ENCODE measurements around the gene SPECC1.

The SPECC1 gene

DNA sequence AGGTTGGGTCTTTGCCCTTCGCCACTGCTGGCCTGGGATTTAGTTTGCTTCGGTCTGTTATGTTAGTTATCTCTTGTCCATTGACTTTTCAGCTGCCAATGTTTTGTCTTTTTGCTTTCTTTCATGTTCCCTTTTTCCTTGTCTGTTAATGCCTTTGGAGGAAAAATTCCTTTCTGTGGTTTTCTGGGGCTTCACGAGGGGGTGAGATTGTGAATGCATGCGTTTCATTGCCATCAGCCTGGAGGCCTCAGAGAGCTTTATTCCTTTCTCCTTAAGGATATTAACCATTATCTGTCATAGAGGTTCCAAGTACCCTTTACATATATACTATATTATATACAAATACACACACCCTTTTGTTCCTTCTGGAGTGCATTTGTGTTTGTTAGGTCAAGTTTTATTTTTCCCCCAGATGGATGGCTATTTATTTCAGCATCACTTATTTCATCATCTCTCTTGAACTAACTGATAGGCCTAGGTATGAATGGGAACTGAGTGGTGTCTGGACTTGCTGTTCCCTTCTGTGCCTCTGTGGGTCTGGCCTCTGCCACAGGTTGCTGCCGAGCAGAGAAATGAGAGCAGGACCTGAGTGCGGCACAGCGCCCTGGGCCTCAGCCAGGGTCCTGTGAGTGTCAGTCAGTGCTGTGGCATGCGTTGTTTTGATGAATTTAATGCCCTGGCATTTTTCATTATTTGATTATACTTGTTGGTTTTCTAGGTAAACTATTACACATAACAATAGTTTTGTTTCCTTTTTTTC, 264.8 kb downstream of the SPECC1 start:
- DNase-seq (ENCODE audit: low read depth): no peak

DNA sequence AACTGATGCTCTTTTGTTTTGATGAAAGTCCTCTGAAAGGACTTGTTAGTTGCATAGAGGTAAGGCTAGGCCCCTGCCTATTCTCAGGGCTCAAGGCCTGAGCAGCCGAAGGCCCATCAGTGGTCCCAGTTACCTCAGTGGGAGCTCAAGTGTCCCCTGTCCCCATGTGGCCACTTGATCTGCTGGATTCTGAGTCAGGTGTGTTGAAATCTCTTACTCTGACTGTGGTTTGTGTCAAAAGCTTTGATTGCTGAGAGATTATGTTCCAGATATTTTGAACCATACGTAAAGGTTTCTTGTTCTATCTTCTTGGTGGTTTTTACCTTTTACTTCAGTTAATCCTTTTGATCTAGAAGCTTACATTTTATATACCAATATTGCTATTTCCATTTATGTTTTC, 266.5 kb downstream of the SPECC1 start:
- no peak for DNase-seq (ENCODE audit: low read depth)

DNA sequence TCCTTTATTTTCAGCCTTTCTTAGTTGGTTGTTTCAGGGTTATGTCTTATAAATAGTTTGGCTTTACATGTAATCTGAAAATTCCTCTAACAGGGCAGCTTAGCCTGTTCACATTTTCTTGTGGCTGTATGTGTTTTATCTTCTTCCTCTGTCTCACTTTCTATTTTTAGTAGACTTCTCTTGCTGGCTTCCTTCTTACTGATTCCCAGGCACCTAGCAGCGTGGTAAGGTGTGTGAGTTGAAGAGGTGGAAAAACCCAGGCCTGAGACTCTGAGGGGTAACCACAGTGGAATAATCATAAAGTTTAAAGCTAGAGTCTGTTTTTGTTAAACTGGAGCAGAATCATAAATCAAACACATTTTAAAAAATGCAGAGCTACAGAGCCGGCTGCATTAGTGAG, 267.3 kb downstream of the SPECC1 start:
- no peak for DNase-seq (ENCODE audit: low read depth)

DNA sequence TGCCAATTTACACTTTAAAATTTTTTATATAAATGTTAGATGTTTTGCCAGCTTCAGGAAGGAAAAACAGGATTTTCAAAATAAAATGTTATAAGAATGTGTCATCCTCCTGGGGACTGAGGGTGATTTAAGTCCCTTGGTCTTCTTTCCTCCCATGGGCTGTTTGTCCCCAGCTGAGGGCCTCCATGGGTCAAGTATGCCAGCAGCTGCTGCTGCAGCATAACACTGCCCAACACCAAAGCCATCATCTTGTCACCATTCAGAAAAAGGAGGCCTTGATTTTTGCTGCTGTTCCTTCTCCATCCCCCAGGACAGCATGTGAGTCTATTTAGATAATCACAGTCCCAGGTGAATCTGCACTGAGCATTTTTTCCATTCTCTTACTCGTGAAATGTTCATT, 269.6 kb downstream of the SPECC1 start:
- no peak for DNase-seq (ENCODE audit: low read depth)

DNA sequence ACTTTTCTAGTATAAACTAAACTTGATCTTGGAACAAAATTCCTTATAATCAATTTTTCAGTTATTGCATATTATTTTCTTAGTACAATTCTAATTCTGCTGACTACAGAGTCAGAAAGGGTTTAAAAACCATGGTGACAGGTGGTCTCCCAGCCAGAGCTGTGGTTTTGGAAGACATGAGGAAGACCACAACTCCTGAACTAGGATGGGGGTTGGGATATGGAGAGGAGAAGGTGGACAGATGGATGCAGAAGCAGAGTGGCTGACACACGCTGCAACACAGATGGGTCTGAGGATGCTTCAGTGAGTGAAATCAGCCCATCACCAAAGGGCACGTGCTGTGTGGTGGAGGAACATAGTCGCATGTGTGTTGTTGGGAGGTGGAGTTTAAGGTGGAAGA, 270.5 kb downstream of the SPECC1 start:
- DNase-seq (ENCODE audit: low read depth): no peak

DNA sequence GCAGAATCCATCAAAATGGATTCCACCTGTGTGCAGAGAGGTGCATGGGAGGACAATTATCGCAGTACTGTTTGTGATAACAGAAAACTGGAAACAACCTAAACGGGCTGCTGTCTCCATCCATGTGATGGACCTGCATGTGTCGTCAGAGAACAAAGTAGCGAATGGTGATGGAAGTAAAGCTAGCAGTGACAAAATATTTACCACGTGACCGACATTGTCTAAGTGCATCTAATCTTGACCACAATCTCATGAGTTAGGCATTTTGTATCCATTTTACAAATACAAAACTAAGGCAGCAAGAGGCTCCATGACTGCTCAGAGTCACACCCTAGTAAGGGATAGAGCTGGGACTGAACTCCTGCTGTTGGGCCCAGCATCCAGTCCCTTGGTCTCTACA, 270.9 kb downstream of the SPECC1 start:
- no peak for DNase-seq (ENCODE audit: low read depth)

DNA sequence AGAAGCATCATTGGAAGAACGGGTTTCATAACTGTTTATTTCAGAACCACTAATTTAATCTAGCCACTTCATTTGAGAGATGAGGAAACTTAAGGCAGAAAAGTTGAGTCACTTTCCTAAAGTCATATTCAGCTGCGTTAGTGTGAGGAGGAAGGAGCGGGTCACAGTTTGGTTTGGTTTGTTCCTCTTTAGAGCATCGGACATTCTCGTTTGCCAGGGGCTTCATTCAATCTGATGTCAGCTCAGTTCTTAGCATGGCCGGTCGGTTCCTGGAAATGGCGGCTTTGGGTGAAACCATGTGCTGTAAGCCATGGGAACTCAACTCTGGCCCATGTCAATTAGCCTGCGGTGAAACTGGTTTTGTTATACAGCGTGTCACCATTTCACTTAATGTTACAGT, 271.7 kb downstream of the SPECC1 start:
- no peak for DNase-seq (ENCODE audit: low read depth)

DNA sequence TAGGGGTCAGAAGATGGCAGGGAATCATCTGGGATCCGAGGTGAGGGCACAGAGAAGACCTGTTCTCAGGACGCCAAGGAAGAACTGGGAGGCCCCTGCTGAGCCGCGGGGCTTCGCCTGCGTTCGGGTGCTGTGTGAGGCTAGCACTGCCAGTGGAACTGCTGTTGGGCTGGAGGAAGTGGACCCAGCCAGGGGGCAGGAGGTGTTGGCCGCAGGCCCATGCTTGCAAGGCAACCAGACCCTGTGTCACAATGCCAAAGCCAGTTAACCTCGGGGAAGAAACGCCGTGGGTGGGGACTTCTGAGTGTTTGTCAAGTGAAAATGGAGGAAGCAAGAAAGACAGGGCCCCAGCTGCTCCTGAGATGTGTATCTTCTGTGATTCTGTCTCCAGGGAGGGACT, 272.7 kb downstream of the SPECC1 start:
- no peak for DNase-seq (ENCODE audit: low read depth)

DNA sequence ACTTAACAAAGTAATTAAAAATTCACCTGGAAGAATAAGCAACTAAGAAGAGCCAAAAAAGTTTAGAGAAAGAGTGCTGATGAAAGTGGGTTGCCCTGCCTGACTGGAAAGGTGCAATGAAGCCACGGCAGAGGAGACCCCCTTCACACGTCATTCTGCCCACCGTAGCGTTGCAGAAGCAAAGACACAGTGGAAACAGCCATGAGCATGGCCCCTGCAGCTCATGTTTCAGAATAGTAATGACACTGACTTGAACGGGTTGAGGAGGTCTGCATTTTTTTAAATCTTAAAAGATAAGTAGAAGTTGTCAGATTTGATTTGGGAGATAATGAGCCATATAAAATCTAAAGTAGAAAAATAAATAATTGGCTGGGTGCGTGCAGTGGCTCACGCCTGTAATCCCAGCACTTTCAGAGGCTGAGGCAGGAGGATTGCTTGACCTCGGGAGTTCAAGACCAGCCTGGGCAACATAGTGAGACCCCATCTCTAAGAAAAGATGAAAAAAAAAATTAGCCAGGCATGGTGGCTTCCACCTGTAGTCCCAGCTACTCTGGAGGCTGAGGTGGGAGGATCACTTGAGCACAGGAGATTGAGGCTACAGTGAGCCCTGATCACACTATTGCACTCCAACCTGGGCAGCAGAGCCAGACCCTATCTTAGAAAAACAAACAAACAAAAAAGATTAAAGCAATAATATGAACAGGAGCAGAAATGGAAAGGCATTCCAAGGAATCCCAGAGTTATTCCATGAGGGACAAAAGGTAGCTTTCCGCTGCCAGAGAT, 273.6 kb downstream of the SPECC1 start:
- no peak for DNase-seq (ENCODE audit: low read depth)

DNA sequence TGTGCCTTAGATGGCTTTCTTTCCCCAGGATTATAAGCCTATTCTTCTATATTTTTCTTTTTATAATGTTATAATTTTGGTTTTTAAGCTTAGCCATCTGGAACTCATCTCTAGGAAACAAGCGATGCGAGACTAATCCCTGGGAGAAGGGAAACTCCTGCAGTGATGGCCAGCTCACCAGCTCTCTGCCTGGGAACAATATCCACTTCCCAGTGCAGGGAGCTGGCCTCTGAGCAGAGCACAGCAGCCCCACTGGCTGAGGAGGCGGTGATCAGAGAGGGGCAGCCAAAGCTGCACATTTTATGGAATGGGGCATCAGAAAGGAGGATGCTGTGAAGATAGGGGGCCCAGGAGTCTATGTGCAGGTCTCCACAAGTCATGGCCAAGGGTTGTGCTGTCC, 274.9 kb downstream of the SPECC1 start:
- DNase-seq (ENCODE audit: low read depth): no peak

DNA sequence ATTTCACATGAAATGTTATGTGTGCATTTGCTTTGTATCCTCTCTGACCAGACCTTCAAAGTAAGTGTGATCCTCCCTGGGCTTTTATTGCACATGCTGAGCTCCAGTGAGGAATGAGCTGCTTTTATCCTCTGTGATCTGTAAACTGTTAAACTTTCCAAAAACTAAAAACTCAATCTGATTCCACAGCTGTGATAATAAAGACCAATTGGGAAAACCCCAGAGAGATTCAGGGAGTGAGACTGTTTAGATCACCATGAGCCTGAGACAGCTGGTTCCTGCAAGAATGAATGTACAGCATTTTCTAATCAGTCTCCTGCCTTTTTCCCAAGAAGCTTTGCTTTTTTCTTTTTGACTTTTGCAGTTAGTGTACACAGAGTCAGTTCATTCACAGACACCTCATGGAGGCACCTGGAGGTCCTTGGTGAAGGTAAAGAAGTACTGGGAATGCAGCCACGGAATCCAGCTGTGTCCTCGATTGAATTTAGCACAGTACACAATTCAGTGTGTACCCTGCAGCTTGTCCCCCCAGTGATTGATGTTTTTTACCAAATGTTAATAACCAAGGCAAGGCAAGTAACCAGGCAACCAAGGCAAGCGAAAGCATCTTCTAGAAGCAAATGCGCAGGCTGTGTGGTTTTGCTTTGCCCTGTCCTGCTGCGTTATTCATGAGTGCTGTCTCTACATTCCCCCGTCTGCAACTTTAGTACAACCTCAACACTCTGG, 275.6 kb downstream of the SPECC1 start:
- DNase-seq (ENCODE audit: low read depth): no peak

DNA sequence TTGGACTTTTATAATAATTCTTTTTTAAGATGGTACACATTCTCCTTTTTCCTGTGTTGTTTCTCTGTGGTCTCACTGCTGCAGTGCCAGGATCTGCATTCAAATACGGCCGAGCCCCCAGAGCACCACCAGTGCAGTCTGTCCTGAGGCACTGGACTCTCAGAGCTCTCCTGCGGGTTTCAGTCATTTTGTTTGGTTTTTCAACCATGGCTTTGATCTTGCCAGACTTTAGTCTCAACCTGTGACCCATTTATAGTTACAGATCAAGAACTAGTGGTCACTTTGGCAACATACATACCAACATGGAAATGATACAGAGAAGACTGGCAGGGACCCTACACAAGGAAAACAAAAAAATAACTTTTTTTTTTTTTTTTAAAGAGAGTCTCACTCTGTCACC, 280.8 kb downstream of the SPECC1 start:
- DNase-seq (ENCODE audit: low read depth): no peak

DNA sequence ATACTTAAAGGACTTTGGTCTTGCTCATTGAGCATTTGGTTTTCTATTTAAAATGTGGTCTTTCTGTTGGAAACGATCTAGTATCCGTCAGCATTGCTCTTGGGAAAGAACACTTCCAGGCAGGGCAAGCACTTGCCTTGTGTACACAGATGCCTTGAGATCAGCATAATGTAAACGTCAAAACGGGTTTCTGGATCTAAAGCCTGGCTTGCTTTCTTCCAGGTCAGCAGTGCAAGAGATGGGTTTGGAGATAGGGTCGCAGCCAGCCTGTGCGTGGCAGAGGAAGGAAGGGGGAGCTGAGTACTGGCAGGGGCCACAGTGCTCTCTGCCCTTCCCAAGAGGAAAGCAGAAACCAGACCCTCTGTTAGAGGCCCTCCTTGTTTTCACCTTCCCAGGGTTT, 282.7 kb downstream of the SPECC1 start:
- no peak for DNase-seq (ENCODE audit: low read depth)

DNA sequence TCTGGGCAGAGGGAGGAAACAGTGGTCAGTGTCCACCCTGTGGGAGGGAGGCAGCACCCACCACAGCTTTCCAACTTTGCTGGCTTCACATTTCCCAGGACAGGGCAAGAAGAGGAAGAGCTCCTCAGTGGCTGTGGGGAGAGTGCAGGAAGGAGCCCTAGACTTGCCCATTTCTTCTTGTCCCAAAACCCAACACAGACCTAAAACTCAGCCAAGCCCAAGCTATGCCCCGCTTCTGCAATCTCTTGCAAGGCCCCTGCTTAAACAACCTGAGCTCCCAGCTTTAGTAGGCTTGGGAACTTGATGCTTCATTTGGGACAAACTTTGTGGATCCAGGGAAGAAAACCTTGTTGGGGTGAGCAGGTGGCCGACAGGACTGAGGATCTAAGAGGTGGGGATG, 284.3 kb downstream of the SPECC1 start:
- DNase-seq (ENCODE audit: low read depth): no peak

DNA sequence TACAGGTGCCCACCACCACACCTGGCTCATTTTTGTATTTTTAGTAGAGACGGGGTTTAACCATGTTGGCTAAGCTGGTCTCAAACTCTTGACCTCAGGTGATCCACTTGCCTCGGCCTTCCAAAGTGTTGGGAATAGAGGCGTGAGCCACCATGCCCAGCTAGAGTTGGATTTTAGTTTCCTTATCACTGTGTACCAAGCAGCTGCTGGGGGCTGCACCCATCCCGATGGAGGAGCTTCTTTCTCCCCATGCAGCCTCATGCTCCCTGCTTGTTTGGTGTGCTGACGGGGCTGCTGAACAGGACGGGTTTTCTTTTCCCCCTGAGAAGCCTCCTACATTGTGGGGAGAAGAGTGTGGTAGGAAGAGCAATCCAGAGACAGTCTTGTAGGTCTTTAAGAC, 285.0 kb downstream of the SPECC1 start:
- no peak for DNase-seq (ENCODE audit: low read depth)

DNA sequence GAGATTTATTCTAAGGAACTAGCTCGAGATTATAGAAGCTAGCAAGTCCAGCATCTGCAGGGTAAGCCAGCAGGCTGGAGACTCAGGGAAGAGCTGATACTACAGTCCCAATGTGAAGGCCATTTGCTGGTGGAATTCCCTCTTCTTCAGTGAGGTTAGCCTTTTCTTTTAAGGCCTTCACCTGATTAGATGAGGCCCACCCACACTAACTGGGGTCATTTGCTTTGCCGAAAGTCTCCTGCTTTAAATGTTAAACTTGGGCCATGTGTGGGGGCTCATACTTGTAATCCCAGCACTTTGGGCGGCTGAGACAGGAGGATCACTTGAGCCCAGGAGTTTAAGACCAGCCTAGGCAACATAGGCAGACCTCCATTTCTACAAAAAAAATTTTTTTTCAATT, 289.9 kb downstream of the SPECC1 start:
- no peak for DNase-seq (ENCODE audit: low read depth)

DNA sequence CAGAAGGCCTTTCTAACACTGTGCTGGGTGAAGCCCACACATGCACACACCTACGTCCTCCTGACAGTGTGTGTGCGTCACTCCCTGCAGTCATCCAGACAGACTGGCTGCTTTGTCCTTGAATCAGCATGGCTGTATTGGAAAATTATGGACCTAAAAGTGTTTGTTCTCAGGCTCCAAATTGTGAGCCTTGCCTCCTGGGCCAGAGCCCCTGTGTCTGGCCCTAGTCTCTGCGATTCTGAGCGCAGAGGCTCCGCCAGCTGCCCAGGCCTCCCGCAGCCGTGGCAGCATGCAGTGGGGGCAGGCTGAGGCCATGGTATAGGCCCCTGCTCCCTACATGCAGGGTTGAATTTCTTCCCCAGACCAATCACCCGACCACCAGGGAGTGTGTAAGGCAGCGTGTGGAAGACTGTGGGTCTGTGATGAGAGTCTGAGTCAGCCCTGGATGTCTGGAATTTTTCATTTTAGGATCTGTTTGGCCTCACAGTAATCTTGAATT, 291.3 kb downstream of the SPECC1 start:
- DNase-seq (ENCODE audit: low read depth): no peak

DNA sequence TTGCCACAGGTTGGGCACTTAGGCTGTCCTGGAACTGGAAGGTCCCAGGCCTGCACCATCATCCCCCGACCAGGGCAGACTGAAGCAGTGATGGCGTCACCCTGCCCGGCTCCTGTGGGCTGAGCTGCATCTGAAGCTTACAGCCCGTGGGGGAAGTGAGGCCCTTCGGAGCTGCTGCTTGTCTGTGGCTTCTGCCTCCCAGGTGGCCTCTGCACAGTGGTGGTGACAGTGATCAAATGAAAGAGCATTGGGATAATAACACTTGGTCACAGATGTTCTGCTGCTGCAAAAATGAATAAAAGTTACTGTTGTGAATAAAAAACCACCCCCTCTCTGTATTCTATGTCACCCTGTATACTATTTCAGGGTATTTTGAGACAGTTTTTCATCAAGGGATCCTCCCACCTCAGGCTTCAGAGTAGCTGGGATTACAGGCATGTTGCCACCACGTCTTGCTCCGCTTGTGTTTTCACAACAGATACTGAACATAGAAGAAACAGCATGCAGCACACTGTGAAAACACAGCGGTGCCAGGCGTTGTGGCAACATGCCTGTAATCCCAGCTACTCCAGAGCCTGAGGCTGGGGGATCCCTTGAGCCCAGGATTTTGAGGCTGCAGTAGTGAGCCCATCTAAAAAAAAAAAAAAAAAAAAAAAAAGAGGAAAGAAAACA, 293.2 kb downstream of the SPECC1 start:
- DNase-seq (ENCODE audit: low read depth): no peak

DNA sequence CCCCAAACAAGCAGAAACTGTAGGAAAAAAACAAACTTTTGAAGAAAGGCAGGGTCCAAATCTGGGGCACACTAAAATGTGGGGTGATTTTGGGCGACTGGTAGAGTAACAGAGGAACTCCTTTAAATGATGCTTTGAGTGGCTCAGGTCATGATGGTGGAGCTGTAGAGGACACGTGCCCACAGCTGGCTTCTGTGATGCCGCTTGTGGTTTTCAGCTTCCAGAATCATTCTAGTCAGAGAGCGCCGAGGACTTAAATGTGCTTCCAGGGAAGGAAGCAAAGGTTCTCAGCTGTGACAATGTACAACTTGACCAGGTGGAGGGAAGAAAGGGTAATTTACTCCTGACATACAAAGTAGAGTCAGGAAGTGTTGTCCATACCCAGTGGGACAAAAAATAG, 295.8 kb downstream of the SPECC1 start:
- DNase-seq (ENCODE audit: low read depth): no peak

DNA sequence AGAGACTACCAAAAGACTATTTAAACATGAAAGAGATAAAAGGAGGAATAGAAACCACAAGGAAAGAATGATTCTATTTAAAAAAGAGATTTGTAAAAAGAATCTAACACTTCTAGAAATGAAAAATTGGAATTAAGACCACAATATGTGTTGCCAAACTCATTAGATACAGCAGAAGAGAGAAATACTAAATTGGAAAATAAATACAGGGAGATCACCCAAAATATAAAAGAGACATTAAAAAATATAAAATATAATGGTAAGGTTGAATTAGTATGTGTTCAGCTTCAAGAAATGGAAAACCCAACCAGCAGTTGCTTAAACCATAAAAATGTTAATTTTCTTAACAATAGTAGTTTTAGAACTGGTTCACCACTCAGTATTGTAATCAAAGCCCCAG, 297.8 kb downstream of the SPECC1 start:
- DNase-seq (ENCODE audit: low read depth): no peak

DNA sequence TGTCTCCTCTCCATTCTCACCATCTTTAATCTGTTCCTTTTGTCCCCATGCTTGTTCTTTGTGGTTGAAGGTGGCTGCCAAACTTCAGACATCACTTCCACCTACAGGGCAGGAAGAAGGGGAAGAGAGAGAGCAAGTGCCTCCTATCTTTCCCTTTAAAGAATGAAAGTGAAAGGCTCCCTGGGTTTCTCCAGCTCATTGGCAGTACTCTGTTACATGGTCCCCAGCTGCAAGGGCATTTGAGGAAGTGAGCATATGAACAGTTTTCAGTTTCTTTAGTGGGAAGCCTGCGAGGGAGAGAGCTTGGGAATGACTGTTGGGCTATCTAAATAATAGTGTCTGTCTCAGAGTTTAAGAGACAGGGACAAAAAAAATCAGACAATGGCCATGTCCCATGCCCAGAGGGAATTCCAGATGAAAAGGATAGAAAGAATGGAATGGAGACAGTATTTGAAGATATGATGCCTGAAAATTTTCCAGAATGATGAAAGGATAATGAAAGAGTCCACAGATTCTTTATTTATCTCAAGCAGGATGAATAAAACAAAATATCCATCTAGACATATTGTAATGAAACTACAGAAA, 298.3 kb downstream of the SPECC1 start:
- no peak for DNase-seq (ENCODE audit: low read depth)

DNA sequence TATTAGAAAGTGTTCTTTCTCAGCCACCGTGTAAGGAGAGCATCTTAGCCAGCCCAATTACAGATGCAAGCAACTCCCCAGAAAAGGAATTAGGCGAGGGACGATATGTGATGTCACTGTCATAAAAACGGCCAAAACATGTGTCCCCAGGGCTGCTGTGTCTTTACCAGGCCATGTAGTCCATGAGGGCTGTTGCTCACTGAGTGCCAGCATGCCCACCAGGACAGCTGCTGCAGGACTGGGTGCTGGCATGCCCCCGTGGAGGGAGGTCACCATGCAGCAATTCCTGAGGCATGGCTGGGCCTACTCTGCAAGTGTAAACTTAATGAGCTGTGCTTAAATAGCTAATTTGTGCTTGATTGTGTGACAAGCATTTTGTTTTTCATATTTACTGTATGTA, 301.3 kb downstream of the SPECC1 start:
- no peak for DNase-seq (ENCODE audit: low read depth)

Measured in activated T-helper 9 cell treated with anti-CD3 and anti-CD28 coated beads, Interleukin-2, amount 50 U/mL, for 16 hours (primary cell).